Osteocyte (in vitro differentiated cells): ENCODE results near the gene FAM131A. TPM values are rescaled to one million over a fixed set of nuclear protein-coding genes. Genes with fewer than 3 reads are reported as not detected.

Experiments
- DNase-seq: peaks from one replicate; pipeline ENCODE4 v3.0.0; 2021; ENCODE audit warnings: mixed read lengths; ENCODE audit not compliant: unreplicated experiment; ENCODE audit errors: extremely low spot score
- H3K27ac Mint-ChIP-seq: one replicate; pipeline ENCODE4 v1.8.0; 2021; ENCODE audit warnings: mild to moderate bottlenecking, mixed read lengths; ENCODE audit not compliant: unreplicated experiment
- H3K27me3 Mint-ChIP-seq: one replicate; pipeline ENCODE4 v1.8.0; 2021; ENCODE audit warnings: mixed read lengths; ENCODE audit not compliant: unreplicated experiment
- H3K36me3 Mint-ChIP-seq: one replicate; pipeline ENCODE4 v1.8.0; 2021; ENCODE audit warnings: mixed read lengths; ENCODE audit not compliant: unreplicated experiment
- H3K4me1 Mint-ChIP-seq: one replicate; pipeline ENCODE4 v1.8.0; 2021; ENCODE audit warnings: mixed read lengths; ENCODE audit not compliant: unreplicated experiment
- H3K4me3 Mint-ChIP-seq: one replicate; pipeline ENCODE4 v1.8.0; 2021; ENCODE audit warnings: mild to moderate bottlenecking, moderate library complexity, mixed read lengths; ENCODE audit not compliant: unreplicated experiment
- H3K9me3 Mint-ChIP-seq: one replicate; pipeline ENCODE4 v1.8.0; 2021; ENCODE audit warnings: mixed read lengths; ENCODE audit not compliant: unreplicated experiment
- CTCF ChIP-seq: fragments of 200-600 bp; sonication (generic); IDR thresholded peaks from 2 replicates; pipeline ENCODE4 v1.5.0; 2021; ENCODE audit warnings: antibody characterized with exemption, mild to moderate bottlenecking, moderate library complexity
- total RNA-seq: library from RNA; stranded (reverse); gene quantifications from 2 replicates; pipeline ENCODE4 v1.2.1, GENCODE V29; 2021

FAM131A gene
- total RNA-seq, 1 donor from 2014 or later = 11.3 TPM

- Mint-ChIP-seq H3K4me1 (no peaks in the 10 kb centered on the region), H3K36me3 (no peaks in the 10 kb centered on the region), H3K9me3 (no peaks in the 10 kb centered on the region), H3K4me3 (no peak overlapping the region), H3K27ac (no peak overlapping the region), H3K27me3 (peaks cover 40% of the 10 kb centered on the region)
- TF ChIP-seq CTCF = no peak
- no peak for DNase-seq
Observed at GRCh38 chr3:184389384-184389783, 52.0 kb downstream of the FAM131A start.

- Mint-ChIP-seq H3K9me3 (no peaks in the 10 kb centered on the region), H3K27me3 (peaks cover 43% of the 10 kb centered on the region), H3K4me1 (no peaks in the 10 kb centered on the region), H3K27ac (no peak overlapping the region), H3K4me3 (no peak overlapping the region), H3K36me3 (no peaks in the 10 kb centered on the region)
- no peak for DNase-seq
- no peak for TF ChIP-seq CTCF
Observed at GRCh38 chr3:184389935-184390528, 52.6 kb downstream of the FAM131A start.

- Mint-ChIP-seq H3K4me3 (no peak overlapping the region), H3K36me3 (no peaks in the 10 kb centered on the region), H3K4me1 (no peaks in the 10 kb centered on the region), H3K9me3 (no peaks in the 10 kb centered on the region), H3K27me3 (peaks cover 48% of the 10 kb centered on the region), H3K27ac (no peak overlapping the region)
- DNase-seq = no peak
- TF ChIP-seq CTCF = no peak
Observed at GRCh38 chr3:184391266-184391665, 53.9 kb downstream of the FAM131A start.

- Mint-ChIP-seq H3K4me1 (peaks cover 6% of the 10 kb centered on the region), H3K9me3 (no peaks in the 10 kb centered on the region), H3K27me3 (peaks cover 47% of the 10 kb centered on the region), H3K36me3 (no peaks in the 10 kb centered on the region), H3K4me3 (no peak overlapping the region), H3K27ac (no peak overlapping the region)
- DNase-seq = no peak
- TF ChIP-seq CTCF = no peak
Observed at GRCh38 chr3:184395320-184395660, 57.9 kb downstream of the FAM131A start.

Other genes with a start within 250 kb of the FAM131A start
- gene HTR3E, start 240.5 kb upstream of the FAM131A start, total RNA-seq = not detected in 2 replicates
- 30.3 and 30.4 TPM in 2 replicates for gene EIF2B5, start 202.2 kb upstream of the FAM131A start, total RNA-seq
- 110 and 121 TPM in 2 replicates for gene DVL3, start 182.2 kb upstream of the FAM131A start, total RNA-seq
- 398 and 419 TPM in 2 replicates for gene AP2M1, start 162.7 kb upstream of the FAM131A start, total RNA-seq
- 60.5 and 69.5 TPM in 2 replicates for gene ABCF3, start 151.4 kb upstream of the FAM131A start, total RNA-seq
- 0.11 TPM in 1 of 2 replicates, not detected in the other for gene VWA5B2, start 108.0 kb upstream of the FAM131A start, total RNA-seq
- 38.2 and 40.7 TPM in 2 replicates for gene ALG3, start 88.6 kb upstream of the FAM131A start, total RNA-seq
- 3.9 and 4.5 TPM in 2 replicates for gene EEF1AKMT4, start 87.9 kb upstream of the FAM131A start, total RNA-seq
- 1.8 and 2.0 TPM in 2 replicates for gene CAMK2N2, start 76.0 kb upstream of the FAM131A start, total RNA-seq
- not detected in 2 replicates for gene ECE2, start 61.6 kb upstream of the FAM131A start, total RNA-seq
- 222 and 239 TPM in 2 replicates for gene PSMD2, start 38.4 kb upstream of the FAM131A start, total RNA-seq
- 367 and 385 TPM in 2 replicates for gene EIF4G1, start 23.0 kb upstream of the FAM131A start, total RNA-seq
- gene CLCN2, start 24.0 kb downstream of the FAM131A start, total RNA-seq = 9.4 and 9.7 TPM in 2 replicates
- 56.4 and 57.7 TPM in 2 replicates for gene POLR2H, start 24.1 kb downstream of the FAM131A start, total RNA-seq
- gene THPO, start 40.6 kb downstream of the FAM131A start, total RNA-seq = not detected in 2 replicates
- 2.7 and 4.4 TPM in 2 replicates for gene CHRD, start 42.5 kb downstream of the FAM131A start, total RNA-seq
- 10.6 and 11.4 TPM in 2 replicates for gene EPHB3, start 224.2 kb downstream of the FAM131A start, total RNA-seq